Activated naive CD4-positive, alpha-beta T cell treated with anti-CD3 and anti-CD28 coated beads for 36 hours (primary cell): ENCODE data around the gene MAOB. TPM values are rescaled to one million over a fixed set of nuclear protein-coding genes. Genes with fewer than 3 reads are reported as not detected.

ENCODE experiments used
- CTCF ChIA-PET: fragments of 350-600 bp; sonication (Branson Sonifier 250); formaldehyde crosslinking; loops from one replicate; lab custom pipeline; 2021; ENCODE audit warnings: antibody characterized with exemption; lab: Charles Lee
- DNase-seq: peaks from one replicate; pipeline ENCODE4 v3.0.0-alpha.2; 2020
- H3K27ac Mint-ChIP-seq: one replicate; pipeline ENCODE4 v1.8.0; 2021; ENCODE audit warnings: mild to moderate bottlenecking, mixed read lengths
- H3K27me3 Mint-ChIP-seq: one replicate; pipeline ENCODE4 v1.8.0; 2021; ENCODE audit warnings: low read depth, mixed read lengths
- H3K36me3 Mint-ChIP-seq: one replicate; pipeline ENCODE4 v1.8.0; 2021; ENCODE audit warnings: low read depth, mixed read lengths
- H3K4me1 Mint-ChIP-seq: one replicate; pipeline ENCODE4 v1.8.0; 2021; ENCODE audit warnings: low read depth, mixed read lengths
- H3K4me3 Mint-ChIP-seq: one replicate; pipeline ENCODE4 v1.8.0; 2021; ENCODE audit warnings: mild to moderate bottlenecking, moderate library complexity, mixed read lengths
- H3K9me3 Mint-ChIP-seq: one replicate; pipeline ENCODE4 v1.8.0; 2021; ENCODE audit warnings: mixed read lengths
- intact Hi-C: fragments of 100-400 bp; cut with micrococcal nuclease; formaldehyde crosslinking; loops from one replicate; pipeline ENCODE4 v1.15.1; 2023
- total RNA-seq, 2 experiments: library from RNA; stranded (reverse); gene quantifications; one replicate each; pipeline ENCODE4 v1.2.3, GENCODE V29; 2021

MAOB gene
- total RNA-seq, 2 experiments from 2014 or later, result not detected

DNA sequence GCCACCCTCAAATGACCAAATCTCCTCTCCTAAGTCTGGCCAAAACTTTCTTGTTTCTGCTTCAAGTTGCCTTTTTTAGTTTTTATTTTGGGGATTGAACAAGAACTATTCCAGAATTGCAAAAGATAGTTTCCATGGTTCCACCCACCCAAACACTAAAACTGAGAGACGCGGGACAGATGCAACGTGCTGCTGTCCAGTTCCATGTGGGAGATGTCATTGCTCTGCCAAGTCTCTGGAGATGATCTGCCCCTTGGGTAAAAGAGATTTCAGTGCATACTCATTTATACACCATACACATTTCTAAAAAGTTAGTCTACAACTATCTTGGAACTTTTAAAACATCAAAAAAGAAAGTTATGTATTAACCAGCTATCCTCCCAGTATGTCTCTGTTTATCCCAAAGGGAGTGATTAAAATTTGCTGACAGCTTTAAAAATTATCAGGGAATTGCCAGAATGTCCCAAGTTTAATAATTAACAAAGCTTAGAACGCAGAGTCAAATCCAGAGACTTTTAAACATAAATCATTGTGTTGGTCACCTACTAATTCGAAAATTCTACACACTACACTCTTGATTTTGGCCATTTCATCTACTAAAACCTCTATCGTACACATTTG is 3.2 kb downstream of the MAOB start:
- no peak overlapping the region for H3K27ac Mint-ChIP-seq

DNA sequence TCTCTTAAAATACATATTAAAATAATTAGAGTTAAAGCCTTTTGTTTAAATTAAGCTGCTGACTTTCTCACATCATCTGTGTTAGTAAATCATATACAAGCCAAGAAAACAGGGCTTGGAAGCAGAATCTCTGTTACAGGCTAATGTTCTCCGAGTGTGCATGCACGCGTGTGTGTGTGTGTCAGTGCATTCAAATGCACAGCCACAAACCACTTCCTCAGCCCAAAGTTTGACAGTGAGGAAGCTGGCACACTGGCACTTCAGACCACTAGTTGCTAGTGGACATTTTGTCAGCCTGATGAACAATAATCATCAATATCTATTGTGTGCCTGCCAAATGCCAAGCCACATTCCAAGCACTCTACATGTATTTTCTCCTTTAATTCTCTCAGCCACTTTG is 5.6 kb downstream of the MAOB start:
- Mint-ChIP-seq H3K4me1 (no peaks in the 10 kb centered on the region), H3K27me3 (peaks cover 11% of the 10 kb centered on the region), H3K36me3 (no peaks in the 10 kb centered on the region), H3K9me3 (no peaks in the 10 kb centered on the region), H3K4me3 (no peak overlapping the region), H3K27ac (no peak overlapping the region)
- CTCF ChIA-PET, result interaction anchor here (0.7 kb wide), 1 partner anchor 281 kb away, joined by 3 read pairs; no protein-coding TSS in a partner anchor
- no peak for DNase-seq
- intact Hi-C loops, result no loop called here

More for the DNA sequence above, 3.2 kb downstream of the MAOB start:
- no peak for DNase-seq
- no peaks in the 10 kb centered on the region for H3K9me3 Mint-ChIP-seq
- H3K27me3 Mint-ChIP-seq, result peaks cover 11% of the 10 kb centered on the region
- no peak overlapping the region for H3K4me3 Mint-ChIP-seq
- CTCF ChIA-PET, result interaction anchor here (1.4 kb wide), 1 partner anchor 8 kb away, joined by 3 read pairs; no protein-coding TSS in a partner anchor
- H3K4me1 Mint-ChIP-seq, result no peaks in the 10 kb centered on the region
- intact Hi-C loops, result no loop called here
- H3K36me3 Mint-ChIP-seq, result no peaks in the 10 kb centered on the region

DNA sequence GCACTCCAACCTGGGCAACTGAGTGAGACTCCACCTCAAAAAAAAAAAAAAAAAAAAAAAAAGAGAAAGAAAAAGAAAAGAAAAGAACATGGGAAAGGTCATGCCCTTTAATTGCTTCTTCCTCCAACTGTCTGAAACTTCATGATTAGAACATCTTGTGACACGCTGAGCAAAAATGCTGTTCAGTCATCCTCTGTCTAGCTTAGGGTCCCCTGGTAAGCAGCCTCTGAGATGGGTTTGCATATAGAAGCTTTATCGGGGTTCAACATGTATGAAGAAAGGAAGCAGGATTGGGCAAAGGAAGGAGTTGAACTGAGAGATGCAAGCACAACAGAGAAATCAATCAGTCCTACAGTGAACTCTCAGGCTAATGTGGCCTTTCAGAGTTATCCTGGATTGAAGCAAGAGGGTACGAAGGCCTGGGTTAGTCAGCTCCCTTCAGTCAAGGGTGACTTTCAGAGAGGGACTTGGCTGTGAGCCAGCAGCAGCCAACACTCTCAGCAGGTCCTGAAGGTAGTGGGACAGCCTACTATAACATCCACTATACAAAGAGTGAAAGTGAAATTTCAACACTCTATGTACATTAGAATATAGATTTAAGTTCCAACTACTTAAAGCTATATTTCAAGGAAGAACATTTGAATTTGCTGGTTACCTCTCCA is 11.4 kb downstream of the MAOB start:
- Mint-ChIP-seq H3K36me3 (no peaks in the 10 kb centered on the region), H3K27ac (no peak overlapping the region), H3K9me3 (no peaks in the 10 kb centered on the region), H3K4me1 (no peaks in the 10 kb centered on the region), H3K27me3 (no peaks in the 10 kb centered on the region), H3K4me3 (no peak overlapping the region)
- intact Hi-C loops, result no loop called here
- DNase-seq, result no peak
- CTCF ChIA-PET, result interaction anchor here (1.2 kb wide), 1 partner anchor 9 kb away, joined by 3 read pairs; no protein-coding TSS in a partner anchor

DNA sequence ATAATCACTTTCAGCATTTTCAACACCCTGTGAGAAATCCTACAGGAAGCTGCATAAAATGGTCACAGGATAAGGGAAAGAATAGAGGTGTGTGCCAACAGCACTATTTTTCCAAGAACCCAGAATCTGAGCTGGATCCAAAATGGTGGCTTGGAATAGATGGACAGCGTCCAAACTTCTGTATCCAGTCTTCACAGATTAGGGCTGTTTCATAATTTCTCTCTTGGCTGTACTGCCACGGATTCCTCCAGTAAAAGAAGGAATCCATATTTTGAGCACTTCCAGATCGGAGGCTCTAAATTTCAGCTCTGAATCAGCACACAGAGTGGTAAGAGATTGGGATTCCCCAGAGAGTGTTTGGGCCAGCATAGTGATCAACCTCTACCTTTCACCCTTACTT is 12.2 kb downstream of the MAOB start:
- Mint-ChIP-seq H3K36me3 (no peaks in the 10 kb centered on the region), H3K4me1 (no peaks in the 10 kb centered on the region), H3K4me3 (no peak overlapping the region), H3K9me3 (no peaks in the 10 kb centered on the region), H3K27ac (no peak overlapping the region), H3K27me3 (no peaks in the 10 kb centered on the region)
- CTCF ChIA-PET, result no interaction called here
- intact Hi-C loops, result no loop called here
- no peak for DNase-seq

DNA sequence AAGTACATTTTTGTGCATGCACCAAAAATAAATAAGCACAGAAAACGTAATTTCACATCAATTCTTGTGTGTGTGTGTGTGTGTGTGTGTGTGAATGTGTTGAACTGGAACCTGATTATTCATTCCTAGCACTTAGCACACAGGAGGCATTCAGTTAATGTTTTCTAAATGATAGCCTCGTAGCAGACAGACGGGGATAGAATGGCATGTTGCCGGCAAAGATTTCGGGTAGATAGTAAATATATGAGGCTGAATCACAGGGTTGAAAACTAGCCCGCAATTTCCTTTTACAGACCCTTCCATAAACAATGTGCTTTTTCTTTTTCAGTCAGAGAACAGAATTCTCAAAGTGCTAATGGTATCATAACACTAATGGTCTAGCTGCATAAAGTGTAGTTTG is 13.5 kb downstream of the MAOB start:
- Mint-ChIP-seq H3K4me1 (no peaks in the 10 kb centered on the region), H3K27me3 (no peaks in the 10 kb centered on the region), H3K27ac (no peak overlapping the region), H3K9me3 (no peaks in the 10 kb centered on the region), H3K4me3 (no peak overlapping the region), H3K36me3 (no peaks in the 10 kb centered on the region)
- intact Hi-C loops, result no loop called here
- no peak for DNase-seq
- CTCF ChIA-PET, result no interaction called here

DNA sequence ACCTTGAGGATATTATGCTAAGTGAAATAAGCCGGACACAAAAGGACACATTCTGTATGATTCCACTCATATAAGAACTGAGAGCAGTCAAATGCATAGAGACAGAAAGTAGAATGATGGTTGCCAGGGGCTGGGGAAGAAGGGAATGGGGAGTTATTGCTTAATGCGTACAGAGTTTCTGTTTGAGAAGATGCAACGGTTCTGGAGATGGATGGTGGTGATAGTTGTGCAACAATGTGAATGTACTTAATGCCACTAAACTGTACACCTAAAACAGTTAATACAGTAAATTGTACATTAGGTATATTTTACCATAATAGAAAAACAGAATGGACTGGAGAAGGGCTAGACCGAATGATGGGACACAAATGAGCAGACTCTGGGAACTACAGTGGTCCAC is 15.8 kb downstream of the MAOB start:
- no peaks in the 10 kb centered on the region for H3K27me3 Mint-ChIP-seq
- no peak overlapping the region for H3K4me3 Mint-ChIP-seq
- H3K27ac Mint-ChIP-seq, result no peak overlapping the region
- intact Hi-C loops, result no loop called here
- no peaks in the 10 kb centered on the region for H3K9me3 Mint-ChIP-seq
- H3K4me1 Mint-ChIP-seq, result no peaks in the 10 kb centered on the region
- CTCF ChIA-PET, result no interaction called here
- DNase-seq, result no peak
- no peaks in the 10 kb centered on the region for H3K36me3 Mint-ChIP-seq

DNA sequence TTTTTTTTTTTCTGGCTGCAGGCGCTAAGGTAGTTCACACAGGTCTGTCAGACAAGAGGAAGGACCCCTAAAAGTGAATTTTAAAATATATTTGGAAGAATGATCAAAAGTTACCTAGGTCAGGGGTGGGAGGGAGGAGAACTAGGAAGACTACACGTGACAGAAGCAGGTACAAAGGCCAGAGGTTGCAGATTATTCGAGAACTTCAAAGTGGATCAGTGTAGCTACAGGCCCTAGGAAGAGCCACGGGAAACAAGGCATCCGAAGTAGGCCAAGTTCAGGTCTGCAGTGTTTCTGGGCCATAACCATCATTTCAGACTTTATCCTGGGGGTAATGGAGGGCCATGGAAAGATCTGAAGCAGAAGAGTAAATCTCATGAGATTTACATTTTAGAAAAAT is 16.5 kb downstream of the MAOB start:
- H3K27me3 Mint-ChIP-seq, result no peaks in the 10 kb centered on the region
- H3K36me3 Mint-ChIP-seq, result no peaks in the 10 kb centered on the region
- CTCF ChIA-PET, result interaction anchor here (0.6 kb wide), 1 partner anchor 418 kb away, joined by 4 read pairs; no protein-coding TSS in a partner anchor
- H3K9me3 Mint-ChIP-seq, result no peaks in the 10 kb centered on the region
- no peak for DNase-seq
- H3K4me1 Mint-ChIP-seq, result no peaks in the 10 kb centered on the region
- no peak overlapping the region for H3K27ac Mint-ChIP-seq
- H3K4me3 Mint-ChIP-seq, result no peak overlapping the region
- intact Hi-C loops, result no loop called here

DNA sequence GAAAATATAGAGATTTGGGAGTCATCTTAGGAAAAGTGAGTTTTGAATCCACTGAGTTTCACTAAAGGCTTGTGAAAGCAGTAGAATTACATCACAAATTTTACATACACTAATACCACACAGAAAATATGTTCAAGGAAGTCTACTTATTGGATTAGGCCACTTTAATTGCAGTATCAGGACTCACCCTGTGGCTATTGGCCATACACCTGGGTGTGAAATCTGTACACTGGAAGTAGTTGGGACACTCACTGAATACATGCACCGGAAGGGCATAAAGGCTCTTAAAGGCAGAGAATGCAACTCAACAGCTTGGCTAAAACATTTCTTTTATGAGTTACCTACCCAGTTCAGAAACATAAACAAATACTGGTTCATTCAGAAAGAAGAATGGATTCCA is 19.8 kb downstream of the MAOB start:
- H3K27me3 Mint-ChIP-seq, result no peaks in the 10 kb centered on the region
- no peaks in the 10 kb centered on the region for H3K4me1 Mint-ChIP-seq
- intact Hi-C loops, result no loop called here
- H3K36me3 Mint-ChIP-seq, result no peaks in the 10 kb centered on the region
- CTCF ChIA-PET, result no interaction called here
- DNase-seq, result no peak
- no peak overlapping the region for H3K27ac Mint-ChIP-seq
- H3K9me3 Mint-ChIP-seq, result no peaks in the 10 kb centered on the region
- H3K4me3 Mint-ChIP-seq, result no peak overlapping the region

DNA sequence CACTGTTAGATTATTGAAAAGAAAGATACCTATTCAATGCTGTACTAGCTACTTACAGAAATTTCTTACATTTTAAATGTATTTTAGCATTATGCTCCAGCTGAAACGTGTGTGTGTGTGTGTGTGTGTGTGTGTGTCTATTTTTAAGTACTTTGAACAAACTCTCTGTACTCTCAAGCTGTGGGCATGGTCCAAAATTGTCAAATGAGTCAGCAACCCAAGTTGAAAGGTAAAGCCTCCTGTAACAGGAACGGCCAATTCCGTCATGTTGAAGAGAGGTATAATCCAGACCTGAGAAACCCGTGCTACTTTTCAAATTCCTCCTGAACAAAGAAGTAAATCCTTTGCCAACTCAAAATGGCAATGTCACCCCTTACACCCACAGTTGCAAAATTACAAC is 20.5 kb downstream of the MAOB start:
- H3K4me3 Mint-ChIP-seq, result no peak overlapping the region
- no peaks in the 10 kb centered on the region for H3K9me3 Mint-ChIP-seq
- H3K27ac Mint-ChIP-seq, result no peak overlapping the region
- H3K27me3 Mint-ChIP-seq, result no peaks in the 10 kb centered on the region
- DNase-seq, result no peak
- H3K36me3 Mint-ChIP-seq, result no peaks in the 10 kb centered on the region
- H3K4me1 Mint-ChIP-seq, result no peaks in the 10 kb centered on the region
- CTCF ChIA-PET, result no interaction called here
- intact Hi-C loops, result no loop called here

DNA sequence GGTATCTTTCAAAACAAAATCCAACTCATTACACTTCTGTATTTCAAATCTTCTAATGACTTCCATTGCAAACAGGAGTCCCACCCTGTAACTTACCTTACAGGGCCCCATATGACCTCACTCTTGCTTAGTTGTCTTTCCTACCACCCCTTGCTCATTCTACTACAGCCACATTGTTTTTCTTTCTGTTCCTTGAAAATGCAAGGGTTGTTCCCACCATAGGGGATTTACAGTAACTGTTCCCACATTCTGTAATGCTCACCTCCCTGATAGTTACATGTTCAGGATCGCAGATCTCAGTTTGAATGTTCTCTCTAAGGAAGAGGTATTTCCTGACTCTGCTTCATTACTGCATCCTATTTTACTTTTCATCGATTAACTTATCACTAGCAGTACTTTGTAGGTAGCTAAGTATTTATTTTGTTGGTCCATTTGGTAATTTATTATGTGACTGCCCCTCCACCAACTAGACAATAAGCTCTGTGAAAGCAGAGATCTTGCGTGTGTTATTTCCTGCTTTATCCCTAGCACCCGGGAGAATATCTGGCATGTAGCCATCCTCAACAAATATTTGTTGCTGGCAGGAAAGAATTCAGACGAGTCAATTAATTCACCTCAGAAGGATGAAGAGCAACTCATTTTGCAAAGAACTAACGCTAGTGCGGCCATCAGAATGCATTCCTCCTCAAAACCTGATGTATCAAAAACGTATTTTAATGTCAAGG is 21.4 kb downstream of the MAOB start:
- no peaks in the 10 kb centered on the region for H3K27me3 Mint-ChIP-seq
- CTCF ChIA-PET, result no interaction called here

DNA sequence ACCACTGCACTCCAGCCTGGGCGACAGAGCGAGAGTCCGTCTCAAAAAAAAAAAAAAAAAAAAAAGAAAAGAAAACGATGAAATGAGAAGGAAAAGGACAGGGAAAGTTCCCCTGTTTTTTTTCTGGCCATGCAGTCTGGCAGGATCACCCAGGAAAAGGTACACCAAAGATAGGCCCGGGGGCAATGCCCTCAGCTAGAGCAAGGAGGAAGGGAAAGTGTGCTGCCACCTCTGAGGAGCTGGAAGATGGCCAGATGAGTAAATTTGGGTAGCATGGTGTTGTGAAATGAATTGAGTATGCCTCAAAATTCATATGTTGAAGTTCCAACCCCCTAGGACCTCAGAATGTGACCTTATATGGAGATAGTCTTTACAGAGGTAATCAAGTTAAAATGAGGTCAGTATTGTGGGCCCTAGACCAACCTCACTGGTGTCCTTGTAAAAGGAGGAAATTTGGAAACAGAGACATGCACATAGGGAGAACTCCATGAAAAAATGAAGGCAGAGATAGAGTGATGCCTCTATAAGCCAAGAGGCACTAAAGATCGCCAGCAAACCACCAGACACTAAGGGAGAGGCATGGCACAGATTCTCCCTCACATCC is 28.9 kb downstream of the MAOB start:
- no peaks in the 10 kb centered on the region for H3K4me1 Mint-ChIP-seq
- no peaks in the 10 kb centered on the region for H3K36me3 Mint-ChIP-seq
- H3K9me3 Mint-ChIP-seq, result no peaks in the 10 kb centered on the region
- no peaks in the 10 kb centered on the region for H3K27me3 Mint-ChIP-seq
- DNase-seq, result no peak
- intact Hi-C loops, result no loop called here
- no peak overlapping the region for H3K27ac Mint-ChIP-seq
- CTCF ChIA-PET, result no interaction called here
- H3K4me3 Mint-ChIP-seq, result no peak overlapping the region

More for the DNA sequence above, 21.4 kb downstream of the MAOB start:
- Mint-ChIP-seq H3K36me3 (no peaks in the 10 kb centered on the region), H3K27ac (no peak overlapping the region), H3K4me1 (no peaks in the 10 kb centered on the region), H3K4me3 (no peak overlapping the region), H3K9me3 (no peaks in the 10 kb centered on the region)
- no peak for DNase-seq
- intact Hi-C loops, result no loop called here

DNA sequence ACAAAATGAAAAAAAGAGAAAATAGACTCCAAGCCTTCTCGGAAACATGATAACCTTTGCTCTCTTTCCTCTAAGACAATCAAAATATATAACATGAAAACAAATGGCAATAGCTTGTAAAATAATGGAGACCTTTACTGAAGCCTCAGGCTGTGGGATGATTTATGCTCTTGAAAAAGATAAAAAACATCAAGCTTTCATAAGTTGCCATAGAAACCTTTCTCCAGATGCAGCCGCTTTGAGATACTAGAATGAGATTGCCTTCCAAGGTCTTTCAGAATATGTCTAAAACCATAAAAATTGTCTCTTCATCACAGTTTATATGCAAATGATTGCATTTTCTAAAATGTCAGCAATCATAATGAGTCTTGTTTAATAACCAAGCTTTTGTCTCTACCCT is 31.6 kb downstream of the MAOB start:
- H3K4me1 Mint-ChIP-seq, result no peaks in the 10 kb centered on the region
- intact Hi-C loops, result no loop called here
- CTCF ChIA-PET, result no interaction called here

More for the DNA sequence above, 31.6 kb downstream of the MAOB start:
- no peaks in the 10 kb centered on the region for H3K9me3 Mint-ChIP-seq
- no peaks in the 10 kb centered on the region for H3K36me3 Mint-ChIP-seq
- H3K27ac Mint-ChIP-seq, result no peak overlapping the region
- no peaks in the 10 kb centered on the region for H3K27me3 Mint-ChIP-seq
- no peak overlapping the region for H3K4me3 Mint-ChIP-seq
- no peak for DNase-seq
